Tibial artery (tissue), 4 donors: Measurements from ENCODE around the gene GRIN2A.

ENCODE experiments used
- DNase-seq, 2 donors: peaks; one replicate each; pipeline ENCODE4 v3.0.0-alpha.2; 2019
- H3K27ac ChIP-seq, 2 donors: fragments of 200-600 bp; sonication (generic) in 1 of 2; 1 replicate in 1 of 2; 2 replicates in 1 of 2; pipeline ENCODE4 v1.5.1; 2018 to 2019; ENCODE audit warnings: mild to moderate bottlenecking in 1 of 2
- H3K27me3 ChIP-seq, 2 donors: fragments of 200-600 bp; sonication (generic) in 1 of 2; one replicate each; pipeline versions ENCODE4 v1.5.1 to v1.6.0; 2016 to 2019
- H3K36me3 ChIP-seq, 3 donors: fragments of 200-600 bp; sonication (generic) in 2 of 3; one replicate each; pipeline ENCODE4 v1.5.1; 2016 to 2019; ENCODE audit warnings: mild to moderate bottlenecking in 2 of 3
- H3K4me1 ChIP-seq, 4 donors: fragments of 200-600 bp; sonication (generic) in 2 of 4; 1 replicate in 3 of 4; 2 replicates in 1 of 4; pipeline ENCODE4 v1.5.1; 2016 to 2019
- H3K4me3 ChIP-seq, 2 donors: fragments of 200-600 bp; sonication (generic) in 1 of 2; 1 replicate in 1 of 2; 2 replicates in 1 of 2; pipeline ENCODE4 v1.5.1; 2018 to 2019; ENCODE audit warnings: mild to moderate bottlenecking in 2 of 2
- H3K9me3 ChIP-seq, 3 donors: fragments of 200-600 bp; sonication (generic) in 1 of 3; one replicate each; pipeline ENCODE4 v1.5.1; 2016 to 2019
- CTCF ChIP-seq, 2 experiments: fragments of 200-600 bp in 1 of 2; fragments of 450-650 bp in 1 of 2; IDR thresholded peaks; one replicate each; pipeline ENCODE4 v1.5.1; 2017 to 2019; ENCODE audit warnings: antibody characterized with exemption in 2 of 2, mild to moderate bottlenecking in 1 of 2, moderate library complexity in 1 of 2
- intact Hi-C: fragments of 100-400 bp; cut with DNase I; formaldehyde crosslinking; loops from one replicate; pipeline ENCODE4 v1.15.0; 2023; ENCODE audit warnings: low total_unique reads

The GRIN2A gene

GRCh38 chr16:9932000-9932399 is 250.2 kb downstream of the GRIN2A start:
- DNase-seq, result no peak
- Histone ChIP-seq H3K27me3 (no peaks in the 10 kb centered on the region), H3K4me3 (no peak overlapping the region), H3K36me3 (no peaks in the 10 kb centered on the region), H3K4me1 (peaks cover 0 to 18% (median 0%) of the 10 kb centered on the region in 4 donors), H3K9me3 (no peaks in the 10 kb centered on the region), H3K27ac (no peak overlapping the region)
- TF ChIP-seq CTCF (IDR thresholded peaks at IDR 0.05), result no peak
- intact Hi-C loops, result no loop called here

GRCh38 chr16:9929836-9930235 is 252.4 kb downstream of the GRIN2A start:
- DNase-seq, result no peak
- Histone ChIP-seq H3K9me3 (no peaks in the 10 kb centered on the region), H3K4me1 (peaks cover 0 to 15% (median 0%) of the 10 kb centered on the region in 4 donors), H3K36me3 (no peaks in the 10 kb centered on the region), H3K27me3 (no peaks in the 10 kb centered on the region), H3K27ac (no peak overlapping the region), H3K4me3 (no peak overlapping the region)
- TF ChIP-seq CTCF (IDR thresholded peaks at IDR 0.05), result no peak
- intact Hi-C loops, result no loop called here

- no peaks in the 10 kb centered on the region for H3K27me3 ChIP-seq
- DNase-seq, result no peak
- peaks cover 0 to 9% (median 0%) of the 10 kb centered on the region in 4 donors for H3K4me1 ChIP-seq
- no peak overlapping the region for H3K4me3 ChIP-seq
- TF ChIP-seq CTCF (IDR thresholded peaks at IDR 0.05), result no peak
- H3K27ac ChIP-seq, result no peak overlapping the region
- H3K9me3 ChIP-seq, result no peaks in the 10 kb centered on the region
- intact Hi-C loops, result no loop called here
- H3K36me3 ChIP-seq, result no peaks in the 10 kb centered on the region
Observed at GRCh38 chr16:9929313-9929712, 252.9 kb downstream of the GRIN2A start.

GRCh38 chr16:9922441-9922840 is 259.8 kb downstream of the GRIN2A start:
- intact Hi-C loops, result no loop called here
- no peak overlapping the region for H3K4me3 ChIP-seq
- no peaks in the 10 kb centered on the region for H3K36me3 ChIP-seq
- H3K27ac ChIP-seq, result no peak overlapping the region
- H3K4me1 ChIP-seq, result no peaks in the 10 kb centered on the region
- no peaks in the 10 kb centered on the region for H3K9me3 ChIP-seq
- DNase-seq, result no peak
- no peak for TF ChIP-seq CTCF (IDR thresholded peaks at IDR 0.05)
- H3K27me3 ChIP-seq, result no peaks in the 10 kb centered on the region

GRCh38 chr16:9921997-9922396 is 260.2 kb downstream of the GRIN2A start:
- intact Hi-C loops, result no loop called here

More at GRCh38 chr16:9921997-9922396, 260.2 kb downstream of the GRIN2A start:
- H3K27me3 ChIP-seq, result no peaks in the 10 kb centered on the region
- no peak for TF ChIP-seq CTCF (IDR thresholded peaks at IDR 0.05)
- no peaks in the 10 kb centered on the region for H3K9me3 ChIP-seq
- no peak for DNase-seq
- no peaks in the 10 kb centered on the region for H3K4me1 ChIP-seq
- no peak overlapping the region for H3K4me3 ChIP-seq
- no peak overlapping the region for H3K27ac ChIP-seq
- H3K36me3 ChIP-seq, result no peaks in the 10 kb centered on the region
